Astrocyte of the hippocampus (primary cell): ENCODE data around the gene AXIN2.
"Not testable (repeated sequence)": the region's sequence is repeated elsewhere in the genome, so short reads cannot be mapped to it uniquely, and the experiment has no call there.

ENCODE experiments used
- DNase-seq: peaks from one replicate; pipeline ENCODE4 v3.0.0; 2011; ENCODE audit warnings: low read depth, low spot score

Gene AXIN2

GRCh38 chr17:65536573-65537342 is 24.7 kb downstream of the AXIN2 start:
- peak; percentile 29 for DNase-seq

DNA sequence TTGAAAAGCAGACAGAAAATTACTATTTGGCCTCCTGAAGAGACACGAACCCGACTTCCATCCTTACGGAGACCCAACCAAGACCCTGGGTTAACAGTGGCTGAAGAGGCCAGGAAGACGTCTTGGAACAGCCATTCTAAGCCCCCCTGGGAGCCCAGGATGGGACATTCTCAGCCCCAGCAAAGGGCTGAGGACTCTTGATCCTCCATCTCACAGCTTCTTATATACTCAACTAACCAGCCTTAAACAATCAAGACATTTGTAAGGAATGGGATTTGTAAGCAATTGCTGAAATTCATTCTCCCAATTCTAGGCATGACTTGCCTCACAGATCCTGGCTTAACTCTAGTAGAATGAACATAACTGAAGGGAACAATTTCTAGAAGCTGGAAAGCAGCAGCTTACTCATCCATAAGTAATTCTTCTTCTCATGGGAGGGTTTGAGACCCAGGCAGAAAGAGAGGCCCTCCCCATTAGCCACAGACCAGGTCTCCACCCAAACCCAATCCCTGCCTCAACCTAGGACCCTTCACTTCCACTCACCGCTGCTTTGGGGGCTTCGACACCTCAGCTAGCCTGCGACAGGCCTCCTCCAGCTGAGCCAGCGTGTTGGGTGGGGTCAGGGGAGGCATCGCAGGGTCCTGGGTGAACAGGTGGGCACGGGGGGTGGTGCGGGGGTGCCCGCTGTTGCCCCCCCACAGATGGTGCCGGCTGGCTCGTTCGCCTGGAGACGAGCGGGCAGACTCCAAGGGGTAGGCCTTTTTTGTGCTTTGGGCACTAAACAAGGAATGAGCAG is 25.5 kb downstream of the AXIN2 start:
- no peak for DNase-seq

DNA sequence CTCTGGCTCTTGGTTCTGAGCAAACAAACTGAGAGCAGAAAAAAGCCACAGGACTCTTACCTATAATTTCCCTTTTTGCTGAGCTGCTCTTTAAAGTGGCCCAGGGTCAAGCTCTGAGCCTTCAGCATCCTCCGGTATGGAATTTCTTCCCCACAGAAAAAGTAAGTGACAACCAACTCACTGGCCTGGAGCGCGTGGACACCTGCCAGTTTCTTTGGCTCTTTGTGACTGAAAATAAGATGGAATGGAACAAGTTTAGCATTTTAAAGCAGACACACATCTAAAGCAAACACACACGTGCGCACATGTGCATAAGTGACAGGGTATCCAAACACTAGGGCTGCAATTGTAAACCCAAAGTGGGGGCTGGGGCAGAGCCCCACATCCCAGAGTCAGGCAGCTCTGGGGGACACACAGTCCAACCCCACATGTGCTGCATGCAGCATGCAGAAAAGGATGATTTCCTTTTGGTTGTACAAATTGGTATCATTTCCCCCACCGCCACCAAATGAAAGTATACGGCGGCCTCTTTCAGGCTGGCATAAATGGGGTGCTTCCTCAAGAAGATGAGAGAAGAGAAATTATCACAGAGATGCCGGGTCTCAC is 27.5 kb downstream of the AXIN2 start:
- peak; percentile 38 for DNase-seq

GRCh38 chr17:65533056-65533745 is 28.2 kb downstream of the AXIN2 start:
- DNase-seq, result no peak

- DNase-seq, result no peak
Measured at GRCh38 chr17:65532101-65532890, 29.2 kb downstream of the AXIN2 start.

DNA sequence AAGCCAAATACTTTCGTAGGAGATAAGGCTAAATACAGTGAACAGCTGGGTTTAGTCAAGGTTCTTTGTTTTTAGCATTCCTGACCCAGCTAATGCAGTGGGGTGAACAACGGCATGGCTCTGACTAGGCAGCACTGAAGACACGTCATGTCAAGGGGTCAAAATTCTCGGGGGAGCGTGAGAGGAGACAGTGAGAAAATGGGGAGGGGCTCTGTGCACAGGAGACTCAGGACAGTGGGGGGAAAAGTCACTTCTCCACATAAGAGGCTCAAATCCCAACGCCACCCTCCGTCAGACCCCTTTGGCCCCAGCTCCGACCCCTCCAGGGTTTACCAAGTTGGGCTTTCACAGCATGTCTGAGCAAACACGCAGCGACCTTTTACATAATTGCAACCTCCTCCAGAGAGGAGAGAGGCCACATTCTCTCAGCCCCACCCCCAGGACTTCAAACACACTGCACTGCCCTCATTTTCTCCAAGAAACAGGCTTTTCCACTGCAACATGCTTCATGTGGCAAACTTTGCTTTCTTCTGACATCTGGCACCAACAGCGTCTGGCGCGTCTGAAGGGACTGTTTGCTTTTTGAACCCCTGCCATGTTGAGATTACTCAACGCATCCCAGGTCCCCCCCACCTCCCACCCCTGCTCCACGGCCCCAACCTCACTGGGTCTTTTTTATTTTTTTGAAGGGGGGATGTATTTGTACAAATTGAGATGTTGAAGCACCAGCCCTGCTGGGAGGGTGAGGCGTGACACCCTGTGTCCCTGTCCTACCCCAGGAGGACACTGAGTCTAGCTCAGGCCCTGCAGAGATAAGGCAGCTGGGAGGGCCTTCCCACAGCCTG is 30.0 kb downstream of the AXIN2 start:
- no peak for DNase-seq

DNA sequence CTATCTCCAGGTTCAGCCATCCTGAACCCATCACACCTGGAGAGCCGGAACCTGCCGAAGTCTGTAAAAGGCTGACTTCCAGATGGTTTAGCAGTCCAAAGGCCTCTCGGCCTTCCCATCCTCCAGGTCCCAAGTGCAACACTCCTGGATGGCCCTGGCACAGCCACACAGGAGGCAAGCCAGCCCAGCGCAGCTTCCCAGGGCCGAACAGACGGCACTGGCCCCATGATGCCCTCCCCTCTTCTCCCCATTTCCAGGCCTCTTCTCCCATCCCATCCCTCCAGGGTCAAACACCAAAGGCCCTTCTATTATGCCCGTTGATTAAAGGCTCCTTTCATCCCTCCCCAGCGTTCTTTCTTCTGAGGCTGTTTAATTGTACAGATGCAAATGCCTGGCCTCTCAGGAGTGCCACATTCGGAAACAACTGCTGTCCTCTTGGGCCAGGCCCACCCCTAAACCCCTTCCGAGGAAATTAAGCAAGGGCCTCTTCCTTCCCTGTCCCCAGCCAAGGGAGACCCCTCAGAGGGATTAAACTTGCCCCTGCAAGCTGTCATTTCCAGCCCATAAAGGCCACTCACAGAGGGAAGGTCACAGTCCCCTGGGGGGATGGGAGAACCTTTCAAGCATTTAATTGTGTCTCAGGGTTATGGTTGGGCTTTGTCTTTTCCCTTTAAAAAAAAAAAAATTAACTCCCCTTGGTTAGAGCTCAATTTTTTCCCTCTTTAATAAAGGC is 30.8 kb downstream of the AXIN2 start:
- DNase-seq, result no peak

GRCh38 chr17:65529761-65530522 is 31.5 kb downstream of the AXIN2 start:
- DNase-seq, result no peak

DNA sequence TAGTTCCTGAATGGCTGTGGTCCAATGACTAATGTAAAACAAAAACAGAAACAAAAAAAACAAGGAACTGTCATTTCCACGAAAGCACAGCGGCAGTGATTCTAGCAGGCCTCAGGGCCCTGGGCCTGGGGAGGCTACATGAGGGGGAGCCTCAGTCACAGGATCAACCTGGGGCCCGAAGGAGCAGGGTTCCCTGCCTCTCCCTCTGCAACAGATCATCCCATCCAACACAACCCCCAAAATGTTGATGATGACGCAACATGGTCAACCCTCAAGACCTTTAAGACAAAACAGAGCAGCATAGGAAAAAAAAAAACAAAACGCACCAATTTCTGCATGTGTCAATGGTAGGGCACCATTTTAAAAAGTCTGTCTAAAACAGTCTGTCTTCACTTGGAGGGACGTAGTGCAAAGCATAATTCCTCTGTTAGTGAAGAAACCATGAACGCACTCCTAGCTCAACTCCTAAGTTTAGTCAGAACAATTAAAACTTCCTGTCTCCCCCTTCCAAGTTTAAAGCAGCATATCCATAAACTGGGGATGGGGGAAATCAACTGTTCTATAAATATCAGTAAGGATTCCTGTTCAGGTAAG is 32.3 kb downstream of the AXIN2 start:
- DNase-seq, result no peak

DNA sequence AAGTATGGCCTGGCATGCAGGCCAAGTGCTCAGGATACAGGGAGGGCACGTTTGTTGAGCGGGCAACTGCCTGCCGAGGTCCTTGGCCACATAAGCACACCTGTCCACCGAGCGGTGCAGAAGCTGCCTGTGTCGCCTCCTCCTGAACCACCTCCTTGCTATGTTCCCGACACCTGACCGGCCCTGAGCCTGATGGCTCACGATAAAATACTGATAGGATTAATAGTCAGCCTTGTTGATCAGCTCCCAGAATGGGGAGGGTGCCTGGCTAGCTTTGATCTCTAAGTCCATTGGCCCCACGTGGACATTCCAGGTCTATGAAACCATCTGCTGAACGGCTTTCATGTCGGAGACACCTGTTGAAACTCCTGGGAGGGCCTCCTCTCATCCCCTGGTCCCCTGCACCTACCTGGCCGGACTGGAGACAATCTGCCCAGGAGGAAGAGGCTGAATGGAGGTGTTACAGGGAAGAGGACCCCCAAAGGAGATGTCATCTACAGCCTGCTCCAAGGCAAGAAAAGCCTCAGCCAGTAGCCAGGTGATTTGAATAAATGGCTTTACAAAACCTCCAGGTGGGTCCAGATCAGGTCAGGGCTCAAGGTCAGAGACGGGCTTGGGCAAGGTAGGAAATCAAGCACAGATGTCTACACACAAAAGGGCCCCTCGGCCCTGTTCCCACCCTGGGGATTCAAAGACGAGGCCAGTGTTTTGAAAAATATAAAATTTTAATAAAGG is 33.4 kb downstream of the AXIN2 start:
- DNase-seq, result no peak

- no peak for DNase-seq
Measured at GRCh38 chr17:65527381-65527780, 34.1 kb downstream of the AXIN2 start.

DNA sequence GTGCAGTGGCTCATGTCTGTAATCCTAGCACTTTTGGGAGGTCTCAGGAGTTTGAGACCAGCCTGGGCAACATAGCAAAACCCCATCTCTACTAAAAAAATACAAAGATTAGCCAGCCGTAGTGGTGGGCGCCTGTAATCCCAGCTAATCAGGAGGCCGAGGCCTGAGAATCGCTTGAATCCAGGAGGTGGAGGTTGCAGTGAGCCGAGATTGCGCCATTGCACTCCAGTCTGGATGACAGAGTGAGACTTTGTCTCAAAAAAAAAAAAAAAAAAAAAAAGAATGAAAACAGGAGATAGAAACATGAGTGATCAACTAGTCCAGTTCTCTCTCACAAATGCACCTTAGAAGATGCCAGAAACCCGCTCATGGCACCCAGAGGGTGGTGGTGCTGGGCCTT is 34.6 kb downstream of the AXIN2 start:
- not testable (repeated sequence) for DNase-seq

DNA sequence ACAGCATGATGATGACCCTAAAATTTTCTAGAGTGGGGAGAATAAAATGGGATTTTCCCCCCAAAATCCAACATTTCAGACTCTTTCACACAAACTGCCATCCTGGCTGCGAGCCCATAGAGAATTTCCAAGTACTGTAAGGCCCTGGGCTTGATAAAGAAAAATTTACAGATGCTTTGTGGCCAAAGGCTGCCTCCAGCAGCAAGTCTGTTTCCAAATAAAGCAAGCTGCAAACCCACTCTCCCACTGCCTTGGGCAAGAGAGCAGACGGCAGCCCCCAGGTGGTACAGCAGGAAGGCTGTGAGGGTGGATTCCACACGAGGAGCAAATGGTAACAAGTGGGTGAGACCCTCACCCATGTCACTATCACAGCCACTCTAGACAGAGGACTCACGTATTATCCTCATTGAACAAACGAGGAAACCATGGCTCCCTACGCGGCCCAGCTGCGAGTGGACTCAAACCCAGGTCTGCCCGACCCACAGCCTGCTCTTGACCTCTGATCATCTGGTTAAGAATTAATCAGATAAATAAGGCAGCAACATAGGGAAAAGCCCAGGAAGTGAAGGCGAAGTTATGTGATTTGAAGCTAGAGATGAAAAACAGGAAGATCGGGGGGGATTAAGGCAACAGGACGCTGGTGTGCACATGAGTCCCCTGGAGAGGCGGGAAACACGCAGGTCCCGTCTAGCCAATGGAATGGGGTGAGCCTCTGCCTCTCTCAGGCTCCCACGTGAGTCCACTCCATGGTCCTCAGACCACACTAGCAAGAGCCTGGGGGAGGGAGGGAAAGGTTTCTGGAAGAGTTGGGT is 37.4 kb downstream of the AXIN2 start:
- peak; percentile 50 for DNase-seq

DNA sequence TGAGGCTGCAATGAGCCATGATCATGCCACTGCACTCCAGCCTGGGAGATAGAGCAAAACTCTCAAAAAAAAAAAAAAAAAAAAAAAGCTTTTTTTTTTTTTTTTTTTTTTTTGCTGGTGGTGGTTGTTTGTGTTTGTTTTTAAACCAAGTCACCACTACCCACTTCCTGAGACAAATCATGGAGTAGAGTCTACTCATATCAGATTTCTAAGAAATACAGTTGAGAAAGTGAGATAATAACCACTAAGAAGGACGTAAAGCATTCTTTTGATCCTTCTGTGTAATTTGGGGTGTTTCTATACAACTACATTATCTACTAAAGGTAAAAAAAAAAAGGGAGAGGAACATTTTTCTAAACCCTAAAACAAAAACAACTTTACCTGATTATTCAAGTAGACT is 38.0 kb downstream of the AXIN2 start:
- DNase-seq, result no peak

DNA sequence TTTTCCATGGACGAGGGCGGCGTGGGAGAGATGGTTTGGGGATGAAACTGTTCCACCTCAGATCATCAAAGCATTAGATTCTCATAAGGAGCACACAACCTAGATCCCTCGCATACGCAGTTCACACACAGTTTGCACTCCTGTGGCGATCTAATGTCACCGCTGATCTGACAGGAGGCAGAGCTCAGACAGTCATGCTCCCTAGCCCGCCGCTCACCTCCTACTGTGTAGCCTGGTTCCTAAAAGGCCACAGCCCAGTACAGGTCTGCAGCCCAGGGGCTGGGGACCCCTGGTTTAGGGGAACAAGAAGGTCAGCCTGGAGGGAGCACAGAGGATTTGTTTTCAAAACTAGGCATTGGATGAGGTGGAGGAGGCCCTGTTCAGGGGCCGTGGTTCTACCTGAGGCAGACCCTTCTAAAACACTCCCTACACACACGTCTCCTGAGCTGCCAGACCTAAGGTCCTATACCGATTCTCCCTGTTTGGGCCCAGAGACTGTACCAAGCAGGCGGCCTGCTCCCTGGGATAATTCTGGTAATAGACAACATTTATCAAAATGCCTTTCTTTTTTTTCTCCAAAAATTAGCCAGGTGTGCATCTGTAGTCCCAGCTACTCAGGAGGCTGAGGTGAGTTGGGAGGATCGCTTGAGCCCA is 38.6 kb downstream of the AXIN2 start:
- DNase-seq, result no peak

DNA sequence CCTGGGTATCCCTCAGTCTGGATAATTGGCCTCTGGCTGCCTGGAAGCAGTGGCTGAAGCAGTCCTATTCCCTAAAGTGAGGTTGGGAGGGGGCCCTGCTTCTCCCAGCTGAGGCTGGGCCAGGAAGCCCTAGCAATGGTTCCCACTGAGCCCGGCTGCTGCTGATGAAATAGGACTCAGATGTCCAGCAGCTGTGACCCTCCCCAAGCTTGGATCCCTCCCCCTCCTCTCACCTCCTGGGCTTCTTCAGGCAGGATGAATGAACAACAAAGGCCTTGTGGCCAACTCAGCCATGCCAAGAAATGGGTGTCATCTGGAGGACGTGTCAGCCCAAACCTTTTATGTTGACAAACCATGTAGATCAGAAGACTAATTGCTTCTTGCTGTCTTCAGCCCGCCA is 42.0 kb downstream of the AXIN2 start:
- no peak for DNase-seq
